Calu3 (cell line): ENCODE measurements around the gene C1orf167. TPM values are rescaled to one million over a fixed set of nuclear protein-coding genes. Genes with fewer than 3 reads are reported as not detected.

ENCODE experiments used
- BruUV-seq: library from RNA; stranded (reverse); fragments of 400-500 nt; replicated peaks from 2 replicates; lab custom pipeline; 2021; lab: Mats Ljungman, UMichigan
- CTCF ChIA-PET: fragments of 300-600 bp; sonication (Branson Sonifier 250); formaldehyde crosslinking; loops from one replicate; lab custom pipeline; 2022; ENCODE audit warnings: antibody characterized with exemption; lab: Charles Lee
- DNase-seq: peaks from one replicate; pipeline ENCODE4 v3.0.0; 2022
- H3K27ac Mint-ChIP-seq: one replicate; pipeline ENCODE4 v1.8.0; 2022; ENCODE audit warnings: mixed read lengths; ENCODE audit not compliant: unreplicated experiment
- H3K27me3 Mint-ChIP-seq: one replicate; pipeline ENCODE4 v1.8.0; 2022; ENCODE audit warnings: mixed read lengths; ENCODE audit not compliant: unreplicated experiment
- H3K36me3 Mint-ChIP-seq: one replicate; pipeline ENCODE4 v1.8.0; 2022; ENCODE audit warnings: mild to moderate bottlenecking, moderate library complexity, mixed read lengths; ENCODE audit not compliant: insufficient read depth, unreplicated experiment
- H3K4me1 Mint-ChIP-seq: one replicate; pipeline ENCODE4 v1.8.0; 2022; ENCODE audit warnings: mild to moderate bottlenecking, low read depth, mixed read lengths; ENCODE audit not compliant: unreplicated experiment
- H3K4me3 Mint-ChIP-seq: one replicate; pipeline ENCODE4 v1.8.0; 2022; ENCODE audit warnings: mild to moderate bottlenecking, low read depth, moderate library complexity, mixed read lengths; ENCODE audit not compliant: unreplicated experiment
- H3K9me3 Mint-ChIP-seq: one replicate; pipeline ENCODE4 v1.8.0; 2022; ENCODE audit warnings: low read depth, mixed read lengths; ENCODE audit not compliant: unreplicated experiment
- CTCF ChIP-seq: fragments of 200-600 bp; IDR thresholded peaks from one replicate; pipeline ENCODE4 v1.8.0; 2022; ENCODE audit warnings: antibody characterized with exemption; ENCODE audit not compliant: unreplicated experiment
- intact Hi-C: fragments of 100-400 bp; cut with micrococcal nuclease; formaldehyde crosslinking; loops from one replicate; pipeline ENCODE4 v1.10.0; 2022; ENCODE audit not compliant: unreplicated experiment
- total RNA-seq: library from RNA; stranded (reverse); gene quantifications from 2 replicates; pipeline ENCODE4 v1.2.3, GENCODE V29; 2022

The C1orf167 gene
- total RNA-seq, 1 experiment from 2014 or later, result not detected

- H3K36me3 Mint-ChIP-seq, result no peaks in the 10 kb centered on the region
- CTCF ChIA-PET, result interaction anchor here (0.6 kb wide), 1 partner anchor 10 kb away, joined by 4 read pairs; no protein-coding TSS in a partner anchor
- TF ChIP-seq CTCF, result no peak
- H3K27me3 Mint-ChIP-seq, result peaks cover under 1% of the 10 kb centered on the region
- H3K27ac Mint-ChIP-seq, result no peak overlapping the region
- DNase-seq, result no peak
- no peaks in the 10 kb centered on the region for H3K9me3 Mint-ChIP-seq
- no TSS peak for BruUV-seq
- no peak overlapping the region for H3K4me3 Mint-ChIP-seq
- H3K4me1 Mint-ChIP-seq, result no peaks in the 10 kb centered on the region
- intact Hi-C loops, result no loop called here
Measured at GRCh38 chr1:11769274-11769673, 7.3 kb downstream of the C1orf167 start.

GRCh38 chr1:11770011-11770410 lies 8.0 kb downstream of the C1orf167 start:
- no peak overlapping the region for H3K4me3 Mint-ChIP-seq
- no peaks in the 10 kb centered on the region for H3K4me1 Mint-ChIP-seq
- TF ChIP-seq CTCF, result no peak
- no peaks in the 10 kb centered on the region for H3K27me3 Mint-ChIP-seq
- H3K9me3 Mint-ChIP-seq, result no peaks in the 10 kb centered on the region
- no peaks in the 10 kb centered on the region for H3K36me3 Mint-ChIP-seq
- intact Hi-C loops, result no loop called here
- no TSS peak for BruUV-seq
- no peak for DNase-seq
- CTCF ChIA-PET, result interaction anchor here (0.6 kb wide), 1 partner anchor 10 kb away, joined by 4 read pairs; no protein-coding TSS in a partner anchor
- no peak overlapping the region for H3K27ac Mint-ChIP-seq

- H3K36me3 Mint-ChIP-seq, result no peaks in the 10 kb centered on the region
- H3K4me3 Mint-ChIP-seq, result no peak overlapping the region
- no peaks in the 10 kb centered on the region for H3K4me1 Mint-ChIP-seq
- TF ChIP-seq CTCF, result no peak
- H3K27me3 Mint-ChIP-seq, result peaks cover 11% of the 10 kb centered on the region
- H3K9me3 Mint-ChIP-seq, result no peaks in the 10 kb centered on the region
- CTCF ChIA-PET, result no interaction called here
- intact Hi-C loops, result no loop called here
- BruUV-seq, result no TSS peak
- H3K27ac Mint-ChIP-seq, result no peak overlapping the region
- no peak for DNase-seq
Measured at GRCh38 chr1:11771481-11772043, 9.6 kb downstream of the C1orf167 start.

GRCh38 chr1:11772458-11772857 lies 10.5 kb downstream of the C1orf167 start:
- no TSS peak for BruUV-seq
- CTCF ChIA-PET, result no interaction called here
- Mint-ChIP-seq H3K9me3 (no peaks in the 10 kb centered on the region), H3K4me1 (no peaks in the 10 kb centered on the region), H3K27ac (no peak overlapping the region), H3K4me3 (no peak overlapping the region), H3K27me3 (peaks cover 20% of the 10 kb centered on the region), H3K36me3 (no peaks in the 10 kb centered on the region)
- no peak for TF ChIP-seq CTCF
- DNase-seq, result no peak
- intact Hi-C loops, result no loop called here
